Superior temporal gyrus (tissue), 1 donor: ENCODE data around the gene SFMBT1.

Experiments
- DNase-seq: peaks from one replicate; pipeline ENCODE4 v3.0.0-alpha.2; 2016; ENCODE audit errors: extremely low spot score

The SFMBT1 gene

DNA sequence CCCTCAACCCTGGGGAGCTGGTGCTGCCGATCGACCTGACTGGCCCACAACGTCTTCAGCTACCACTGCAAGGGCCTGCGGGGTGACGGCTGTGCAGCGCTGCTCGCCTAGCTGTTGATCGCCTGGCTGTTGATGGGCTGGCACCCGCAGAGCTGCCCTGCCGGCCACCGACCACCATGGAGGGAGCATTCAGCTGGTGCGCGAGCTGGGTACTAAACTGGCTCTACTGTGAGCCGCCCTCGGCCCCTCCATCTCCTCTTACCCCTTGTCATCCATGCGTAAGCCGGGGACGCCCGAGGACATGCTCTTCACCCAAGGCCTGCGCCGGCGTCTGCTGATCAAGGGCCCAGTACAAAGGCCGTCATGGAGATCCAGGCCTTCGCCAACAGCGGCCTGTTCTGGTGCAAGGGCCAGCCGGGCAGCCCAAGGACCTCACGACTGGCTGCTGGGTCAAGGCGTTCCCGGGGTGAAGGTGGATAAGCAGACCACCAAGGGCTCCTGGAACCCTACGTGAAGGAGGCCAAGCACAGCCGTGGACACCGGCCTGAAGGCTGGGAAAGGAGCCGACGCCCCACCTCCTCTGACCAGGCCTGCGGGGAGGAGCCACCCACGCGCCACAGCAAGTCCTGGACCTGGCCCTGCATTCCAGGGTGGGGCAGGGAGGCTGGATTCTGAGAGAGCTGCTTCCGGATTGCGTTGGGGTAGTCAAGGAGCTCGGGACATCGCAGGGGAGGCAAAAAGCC lies 46.9 kb downstream of the SFMBT1 start:
- no peak for DNase-seq

GRCh38 chr3:52990637-52991036 lies 55.2 kb downstream of the SFMBT1 start:
- DNase-seq = no peak

DNA sequence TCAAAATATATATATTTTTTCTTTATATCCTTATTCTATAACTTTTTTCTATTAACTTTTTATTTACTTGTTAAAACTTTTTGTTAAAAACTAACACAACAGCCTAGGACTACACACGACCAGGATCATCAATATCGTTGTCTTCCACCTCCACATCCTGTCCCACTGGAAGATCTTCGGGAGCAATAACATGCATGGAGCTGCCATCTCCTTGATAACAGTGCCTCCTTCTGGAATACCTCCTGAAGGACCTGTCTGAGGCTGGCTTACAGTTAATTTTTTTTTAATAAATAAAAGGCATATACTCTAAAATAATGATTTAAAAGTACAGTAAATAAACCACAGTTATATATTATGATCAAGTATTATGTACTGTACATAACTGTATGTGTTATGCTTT lies 58.9 kb downstream of the SFMBT1 start:
- no peak for DNase-seq

DNA sequence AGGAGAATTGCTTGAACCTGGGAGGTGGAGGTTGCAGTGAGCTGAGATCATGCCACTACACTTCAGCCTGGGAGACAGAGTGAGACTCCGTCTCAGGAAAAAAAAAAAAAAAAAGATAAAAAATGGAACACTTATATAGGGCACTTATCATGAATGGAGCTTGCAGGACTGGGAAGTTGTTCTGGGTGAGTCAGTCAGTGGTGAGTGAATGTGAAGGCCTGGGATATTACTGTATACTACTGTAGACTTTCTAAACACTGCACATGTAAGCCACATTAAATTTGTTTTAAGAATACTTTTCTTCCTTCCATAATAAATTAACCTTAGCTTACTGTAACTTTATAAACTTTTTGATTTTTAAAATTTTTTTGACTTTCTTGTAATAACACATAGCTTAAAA lies 59.8 kb downstream of the SFMBT1 start:
- no peak for DNase-seq

DNA sequence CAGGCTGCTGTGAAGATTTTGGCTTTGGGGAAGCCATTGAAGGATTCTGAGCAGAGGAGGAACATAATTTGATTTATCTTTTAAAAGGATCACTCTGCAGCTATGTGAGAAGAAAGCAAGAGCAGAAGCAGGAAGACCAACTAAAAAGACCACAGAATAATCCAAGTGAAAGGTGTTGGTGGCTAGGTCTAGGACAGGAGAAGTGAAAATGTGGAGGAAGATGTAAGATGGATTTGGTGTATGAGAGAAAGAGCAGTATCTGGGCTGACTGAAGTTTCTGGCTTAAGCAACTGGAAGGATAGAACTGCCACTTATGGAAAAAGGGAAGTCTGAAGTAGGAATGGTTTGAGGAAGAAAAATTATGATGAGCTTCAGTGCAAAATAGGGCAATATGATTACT lies 62.0 kb downstream of the SFMBT1 start:
- no peak for DNase-seq

- no peak for DNase-seq
Observed at GRCh38 chr3:52983336-52983807, 62.5 kb downstream of the SFMBT1 start.

- no peak for DNase-seq
Observed at GRCh38 chr3:52982839-52983238, 63.0 kb downstream of the SFMBT1 start.

DNA sequence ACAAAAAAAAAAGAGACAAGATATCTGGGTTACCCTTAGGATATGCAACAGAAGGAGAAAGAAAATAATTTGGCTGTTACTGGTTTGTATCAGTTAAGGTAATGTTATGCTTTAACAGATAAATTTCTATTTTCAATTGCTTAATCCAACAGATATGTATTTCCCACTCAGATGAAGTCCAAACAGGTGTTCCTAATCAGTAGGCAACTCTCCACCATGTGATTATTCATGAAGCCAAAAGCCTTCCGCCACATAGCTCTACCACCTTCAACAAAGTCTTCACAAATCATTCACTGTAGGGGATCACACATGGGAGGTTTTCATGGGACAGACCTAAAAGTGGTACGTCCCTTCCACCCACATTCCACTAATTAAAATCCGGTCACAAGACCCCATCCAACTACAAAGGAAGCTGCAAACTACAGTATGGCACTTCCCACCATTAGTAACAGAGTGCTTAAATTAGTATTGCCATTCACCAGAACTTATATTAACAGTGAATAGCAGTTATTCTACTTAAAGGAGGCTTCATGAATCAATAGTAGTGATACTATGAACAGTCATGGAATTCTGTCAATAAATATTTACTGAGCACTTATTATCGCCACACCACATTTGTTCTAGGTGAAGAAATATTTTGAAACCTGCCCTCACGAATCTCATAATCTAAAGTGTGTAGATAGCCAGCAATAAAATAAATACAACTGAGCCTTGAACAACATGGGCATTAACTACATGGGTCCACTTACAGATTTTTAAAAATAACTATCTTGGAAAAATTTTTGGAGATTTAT lies 66.5 kb downstream of the SFMBT1 start:
- no peak for DNase-seq

GRCh38 chr3:52978109-52978754 lies 67.6 kb downstream of the SFMBT1 start:
- no peak for DNase-seq

DNA sequence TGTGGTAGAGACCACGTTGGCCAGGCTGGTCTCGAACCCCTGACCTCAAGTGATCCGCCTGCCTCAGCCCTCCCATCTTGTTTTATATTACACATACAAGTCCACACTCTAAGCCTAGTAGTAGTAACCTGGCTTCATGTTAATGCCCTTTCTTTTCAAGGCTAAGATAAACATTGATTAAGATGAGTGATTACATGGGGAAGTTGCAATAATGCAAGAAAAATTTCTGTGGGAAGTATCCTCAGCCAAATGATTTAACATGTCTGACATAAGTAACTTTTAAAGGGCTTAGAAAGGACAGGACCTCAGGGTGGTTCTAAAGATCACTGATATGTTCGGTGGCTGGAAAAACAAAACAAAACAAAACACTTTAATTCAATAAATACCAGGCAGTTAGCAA lies 72.1 kb downstream of the SFMBT1 start:
- DNase-seq = no peak

DNA sequence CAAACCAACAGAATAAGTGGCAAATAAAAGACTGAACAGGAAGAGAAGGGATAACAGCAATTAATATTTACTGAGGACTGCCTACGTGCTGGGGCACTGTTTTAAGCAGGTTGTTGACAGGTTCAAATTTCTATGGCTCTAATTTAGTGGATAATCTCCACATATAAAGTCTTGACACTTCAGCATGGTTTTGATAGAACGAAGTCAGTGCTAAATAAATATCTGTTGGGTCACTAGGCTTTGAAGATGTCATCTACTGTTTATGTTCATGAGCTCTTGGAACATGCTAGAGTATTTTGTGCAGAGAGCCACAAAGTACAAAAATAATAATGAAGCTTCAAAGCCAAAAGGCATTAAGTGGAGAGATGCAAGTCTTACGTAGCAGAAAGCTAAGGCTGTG lies 74.0 kb downstream of the SFMBT1 start:
- no peak for DNase-seq

DNA sequence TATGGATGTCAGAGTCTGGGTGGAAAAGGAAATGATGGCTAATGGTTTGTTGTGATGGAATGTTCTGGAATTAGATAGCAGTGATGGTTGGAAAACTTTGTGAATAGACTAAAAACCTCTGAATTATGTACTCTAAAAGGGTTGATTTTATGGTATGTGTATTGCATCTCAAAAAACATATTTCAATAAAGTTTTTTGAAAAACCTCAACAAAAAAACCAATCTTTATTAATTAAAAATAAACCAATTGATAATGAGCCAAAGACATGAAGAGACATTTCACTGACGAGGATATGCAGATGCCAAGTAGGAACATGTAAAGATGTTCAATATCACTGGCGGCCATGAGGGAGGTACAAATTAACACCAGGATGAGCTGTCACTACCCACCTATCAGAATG lies 78.5 kb downstream of the SFMBT1 start:
- no peak for DNase-seq

DNA sequence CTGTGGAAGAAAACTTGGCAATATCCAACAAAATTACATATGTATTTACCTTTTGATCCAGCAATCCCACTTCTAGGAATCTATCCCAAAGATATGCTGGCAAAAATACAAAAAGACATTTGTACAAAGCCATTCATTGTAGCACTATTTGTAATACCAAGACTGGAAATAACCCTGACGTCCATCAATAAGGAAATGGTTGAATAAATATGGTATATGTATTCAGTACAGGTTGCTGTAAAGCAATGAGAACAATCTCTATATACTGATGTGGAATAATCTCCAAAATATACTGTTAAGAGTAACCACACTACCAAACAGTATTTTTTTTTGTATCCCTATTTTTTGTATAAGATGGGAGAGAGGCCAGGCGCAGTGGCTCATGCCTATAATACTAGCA lies 83.7 kb downstream of the SFMBT1 start:
- no peak for DNase-seq

- DNase-seq = no peak
Observed at GRCh38 chr3:52959773-52960172, 86.1 kb downstream of the SFMBT1 start.

GRCh38 chr3:52939600-52939999 lies 106.3 kb downstream of the SFMBT1 start:
- no peak for DNase-seq

DNA sequence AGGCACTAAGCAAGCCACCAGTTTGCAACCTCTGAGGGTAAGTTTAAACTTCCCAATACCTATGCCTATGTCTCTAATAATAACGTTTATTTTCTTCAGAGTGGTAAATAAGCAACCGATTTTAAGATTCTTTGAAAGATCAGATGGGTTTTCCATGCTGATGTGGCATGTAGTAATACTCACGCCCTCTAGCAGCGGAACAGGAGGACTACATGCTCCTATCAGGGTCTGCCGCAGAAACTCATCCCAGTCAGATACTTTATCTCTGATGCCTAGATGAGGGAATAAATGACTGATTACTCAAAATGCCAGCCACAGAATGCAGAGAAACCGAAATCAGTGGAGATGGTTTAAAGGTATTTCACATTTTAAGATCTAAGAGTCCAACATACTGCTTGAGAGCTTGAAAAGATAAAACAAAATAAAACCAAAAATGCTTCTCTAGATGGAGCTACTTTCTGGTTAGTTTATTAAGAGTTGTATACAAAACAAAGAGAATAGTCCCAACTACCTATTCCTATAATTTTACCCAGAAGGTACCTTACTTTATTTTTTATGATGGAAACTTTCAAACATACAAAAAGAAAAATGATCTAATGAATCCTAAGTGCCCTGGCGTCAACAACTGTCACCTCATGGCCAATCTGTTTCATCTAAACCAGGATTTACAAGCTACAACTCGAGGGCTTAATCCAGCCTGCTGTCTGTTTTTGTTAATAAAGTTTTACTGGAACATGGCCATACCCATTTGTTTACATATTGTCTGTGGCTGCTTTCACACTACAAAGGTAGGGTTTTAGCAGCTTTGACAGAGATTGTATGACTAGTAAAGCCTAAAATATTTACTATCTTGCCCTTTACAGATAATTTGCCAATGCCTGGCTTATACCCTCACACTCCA lies 111.0 kb downstream of the SFMBT1 start:
- DNase-seq = peak; percentile 83

GRCh38 chr3:52931889-52932288 lies 114.0 kb downstream of the SFMBT1 start:
- no peak for DNase-seq

- no peak for DNase-seq
Observed at GRCh38 chr3:52931328-52931727, 114.5 kb downstream of the SFMBT1 start.

DNA sequence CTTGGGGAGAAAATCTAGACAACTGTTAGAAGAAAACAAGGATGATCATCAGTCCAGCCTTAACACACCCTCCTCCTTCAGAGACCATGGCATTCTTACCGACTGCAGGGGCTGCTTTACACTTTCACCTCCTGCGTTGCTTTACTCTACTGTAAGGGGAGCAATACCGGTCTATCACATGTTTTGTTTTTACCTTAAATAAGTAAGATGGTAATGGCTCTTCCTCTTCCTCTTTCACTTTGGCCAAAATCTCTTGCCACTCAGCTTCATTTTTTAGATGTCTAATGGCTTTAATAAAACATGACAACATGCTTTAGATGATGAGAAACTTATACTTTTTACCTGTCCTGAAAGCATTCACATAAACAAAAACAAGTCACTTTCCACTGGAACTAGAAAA lies 115.1 kb downstream of the SFMBT1 start:
- DNase-seq = no peak

DNA sequence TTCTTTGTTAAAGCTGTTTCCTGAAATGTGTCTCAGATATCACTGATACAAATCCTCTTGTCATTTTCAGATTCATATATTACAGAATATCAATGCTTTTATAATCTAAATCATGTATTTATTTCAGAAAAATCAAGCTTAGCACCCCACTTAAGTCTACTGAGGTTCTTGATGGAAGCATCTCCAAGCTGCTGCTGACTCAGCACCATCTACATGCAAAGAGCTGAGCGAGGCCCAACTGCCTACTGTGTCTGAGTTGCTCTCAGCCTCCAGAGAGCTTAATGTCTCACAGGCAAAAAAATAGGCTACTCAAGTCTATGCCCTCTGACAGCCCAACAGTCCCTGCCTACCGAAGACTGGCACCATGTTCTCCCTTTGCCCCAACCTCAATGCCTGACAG lies 119.3 kb downstream of the SFMBT1 start:
- no peak for DNase-seq

DNA sequence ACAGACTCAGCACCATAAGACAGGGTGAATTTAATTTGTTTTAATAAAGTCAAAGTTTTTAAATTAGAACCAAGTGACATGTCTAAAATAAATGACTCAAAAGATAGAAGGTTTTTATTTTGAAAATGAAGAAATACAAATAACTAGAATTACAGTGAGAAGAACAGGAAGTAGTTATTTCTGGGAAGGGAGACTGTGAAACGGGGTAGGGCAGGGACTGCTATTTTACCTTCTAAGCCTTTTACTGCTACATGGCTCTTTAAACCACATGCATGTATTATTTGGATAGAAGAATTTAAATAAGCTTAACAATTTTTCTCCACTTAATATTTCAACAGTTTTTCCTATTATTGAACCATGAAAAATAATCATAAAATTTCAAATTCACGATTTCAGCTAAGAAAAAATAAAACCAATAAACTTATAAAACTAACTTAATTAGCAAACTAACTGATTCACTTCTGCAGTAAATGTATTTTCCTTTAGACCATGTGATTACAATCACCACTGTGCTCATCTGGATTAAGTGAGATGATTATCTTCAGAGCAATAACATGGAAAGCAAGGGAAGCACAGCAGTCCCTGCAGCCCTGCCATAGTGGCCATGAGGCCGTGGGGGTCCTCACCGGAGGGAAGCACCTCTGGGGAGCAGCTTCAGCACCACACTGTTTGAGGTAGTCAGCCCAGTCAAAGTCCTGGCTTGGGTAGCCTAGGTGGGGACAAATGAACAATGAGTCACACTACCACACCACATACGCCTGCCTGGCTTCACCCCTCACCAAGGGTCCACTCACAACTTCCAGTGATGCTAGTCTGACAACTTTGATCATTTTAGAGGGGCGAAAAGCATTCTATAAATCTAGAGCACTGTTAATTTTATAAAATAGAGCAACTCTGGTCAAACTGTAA lies 120.2 kb downstream of the SFMBT1 start:
- DNase-seq = no peak
